C4-2B (cell line): Measurements from ENCODE around the gene AQR.

Experiments used
- CTCF ChIP-seq: fragments of 450-650 bp; conservative IDR thresholded peaks from 2 replicates; pipeline ENCODE4 v1.5.1; 2017; ENCODE audit warnings: mild to moderate bottlenecking
- ZFX ChIP-seq: fragments of 450-650 bp; IDR thresholded peaks from 2 replicates; pipeline ENCODE4 v1.6.1; 2017

- TF ChIP-seq CTCF (no peak), ZFX (no peak)
These were observed 27.2 kb downstream of the AQR start for GRCh38 chr15:34942363-34942762.
